ACHN (cell line): ENCODE data around the gene RAN.

Experiments used
- DNase-seq: peaks from one replicate; pipeline ENCODE4 v3.0.0-alpha.2; 2015
- in situ Hi-C: cut with HindIII; loops from 2 replicates; pipeline ENCODE4 v1.10.0; 2017; ENCODE audit warnings: low sequenced_read_pairs, low pct_ligation_motif_present, low pct_unique_long_range_greater_than_20kb

The RAN gene

GRCh38 chr12:130919086-130919485, 47.2 kb downstream of the RAN start:
- DNase-seq: no peak
- in situ Hi-C loops: no loop called here

GRCh38 chr12:130920119-130920703, 48.3 kb downstream of the RAN start:
- DNase-seq: no peak
- in situ Hi-C loops: no loop called here

GRCh38 chr12:130920723-130921381, 49.0 kb downstream of the RAN start:
- DNase-seq: no peak
- in situ Hi-C loops: no loop called here

GRCh38 chr12:130922511-130922953, 50.7 kb downstream of the RAN start:
- in situ Hi-C loops: no loop called here
- DNase-seq: no peak

- no peak for DNase-seq
- in situ Hi-C loops: no loop called here
Observed at GRCh38 chr12:130924966-130925665, 53.2 kb downstream of the RAN start.

- no peak for DNase-seq
- in situ Hi-C loops: no loop called here
Observed at GRCh38 chr12:130925666-130926015, 53.8 kb downstream of the RAN start.
